ENCODE measurements around the gene TMEM150C.

Gene TMEM150C

GRCh38 chr4:82588771-82589270, 27.0 kb upstream of the TMEM150C start:
- H3K9ac ChIP-seq (ENCODE audit: low read length): no peak overlapping the region
- H3K36me3 ChIP-seq (ENCODE audit: control insufficient read depth, insufficient read depth, low read length): no peaks in the 10 kb centered on the region
- H3K4me1 ChIP-seq (ENCODE audit: control insufficient read depth, insufficient read depth, low read length): no peaks in the 10 kb centered on the region

GRCh38 chr4:82587826-82588540, 26.2 kb upstream of the TMEM150C start:
- no peaks in the 10 kb centered on the region for H3K4me1 ChIP-seq (ENCODE audit: control insufficient read depth, insufficient read depth, low read length)
- H3K9me3 ChIP-seq (ENCODE audit: control insufficient read depth, low read length): no peaks in the 10 kb centered on the region
- no peak overlapping the region for H3K4me3 ChIP-seq (ENCODE audit: low read length)
- H3K27me3 ChIP-seq (ENCODE audit: control insufficient read depth, insufficient read depth, low read length): peaks cover 5% of the 10 kb centered on the region
- no peaks in the 10 kb centered on the region for H3K36me3 ChIP-seq (ENCODE audit: control insufficient read depth, insufficient read depth, low read length)
- H3K9ac ChIP-seq (ENCODE audit: low read length): no peak overlapping the region

More at GRCh38 chr4:82588771-82589270, 27.0 kb upstream of the TMEM150C start:
- H3K27me3 ChIP-seq (ENCODE audit: control insufficient read depth, insufficient read depth, low read length): peaks cover 5% of the 10 kb centered on the region
- no peak overlapping the region for H3K4me3 ChIP-seq (ENCODE audit: low read length)
- no peaks in the 10 kb centered on the region for H3K9me3 ChIP-seq (ENCODE audit: control insufficient read depth, low read length)

GRCh38 chr4:82585690-82586435, 24.1 kb upstream of the TMEM150C start:
- Histone ChIP-seq H3K9ac (ENCODE audit: low read length) (no peak overlapping the region), H3K9me3 (ENCODE audit: control insufficient read depth, low read length) (no peaks in the 10 kb centered on the region), H3K4me1 (ENCODE audit: control insufficient read depth, insufficient read depth, low read length) (no peaks in the 10 kb centered on the region), H3K27me3 (ENCODE audit: control insufficient read depth, insufficient read depth, low read length) (no peaks in the 10 kb centered on the region), H3K36me3 (ENCODE audit: control insufficient read depth, insufficient read depth, low read length) (no peaks in the 10 kb centered on the region), H3K4me3 (ENCODE audit: low read length) (no peak overlapping the region)

- Histone ChIP-seq H3K9ac (ENCODE audit: low read length) (no peak overlapping the region), H3K4me1 (ENCODE audit: control insufficient read depth, insufficient read depth, low read length) (no peaks in the 10 kb centered on the region)
These were observed 23.1 kb upstream of the TMEM150C start for GRCh38 chr4:82584931-82585330.

GRCh38 chr4:82583897-82584587, 22.3 kb upstream of the TMEM150C start:
- Histone ChIP-seq H3K9ac (ENCODE audit: low read length) (no peak overlapping the region), H3K9me3 (ENCODE audit: control insufficient read depth, low read length) (no peaks in the 10 kb centered on the region), H3K4me1 (ENCODE audit: control insufficient read depth, insufficient read depth, low read length) (no peaks in the 10 kb centered on the region), H3K36me3 (ENCODE audit: control insufficient read depth, insufficient read depth, low read length) (no peaks in the 10 kb centered on the region), H3K27me3 (ENCODE audit: control insufficient read depth, insufficient read depth, low read length) (no peaks in the 10 kb centered on the region), H3K4me3 (ENCODE audit: low read length) (no peak overlapping the region)

More at GRCh38 chr4:82584931-82585330, 23.1 kb upstream of the TMEM150C start:
- Histone ChIP-seq H3K9me3 (ENCODE audit: control insufficient read depth, low read length) (no peaks in the 10 kb centered on the region), H3K36me3 (ENCODE audit: control insufficient read depth, insufficient read depth, low read length) (no peaks in the 10 kb centered on the region), H3K27me3 (ENCODE audit: control insufficient read depth, insufficient read depth, low read length) (no peaks in the 10 kb centered on the region), H3K4me3 (ENCODE audit: low read length) (no peak overlapping the region)

- no peak overlapping the region for H3K4me3 ChIP-seq (ENCODE audit: low read length)
- no peak overlapping the region for H3K9ac ChIP-seq (ENCODE audit: low read length)
- H3K36me3 ChIP-seq (ENCODE audit: control insufficient read depth, insufficient read depth, low read length): no peaks in the 10 kb centered on the region
- no peaks in the 10 kb centered on the region for H3K9me3 ChIP-seq (ENCODE audit: control insufficient read depth, low read length)
- H3K27me3 ChIP-seq (ENCODE audit: control insufficient read depth, insufficient read depth, low read length): no peaks in the 10 kb centered on the region
- no peaks in the 10 kb centered on the region for H3K4me1 ChIP-seq (ENCODE audit: control insufficient read depth, insufficient read depth, low read length)
These were observed 18.1 kb upstream of the TMEM150C start for GRCh38 chr4:82579932-82580331.

- no peaks in the 10 kb centered on the region for H3K4me1 ChIP-seq (ENCODE audit: control insufficient read depth, insufficient read depth, low read length)
- H3K4me3 ChIP-seq (ENCODE audit: low read length): no peak overlapping the region
- no peaks in the 10 kb centered on the region for H3K27me3 ChIP-seq (ENCODE audit: control insufficient read depth, insufficient read depth, low read length)
- no peaks in the 10 kb centered on the region for H3K9me3 ChIP-seq (ENCODE audit: control insufficient read depth, low read length)
- no peak overlapping the region for H3K9ac ChIP-seq (ENCODE audit: low read length)
- H3K36me3 ChIP-seq (ENCODE audit: control insufficient read depth, insufficient read depth, low read length): no peaks in the 10 kb centered on the region
These were observed 17.1 kb upstream of the TMEM150C start for GRCh38 chr4:82578935-82579334.

- no peaks in the 10 kb centered on the region for H3K27me3 ChIP-seq (ENCODE audit: control insufficient read depth, insufficient read depth, low read length)
- no peaks in the 10 kb centered on the region for H3K4me1 ChIP-seq (ENCODE audit: control insufficient read depth, insufficient read depth, low read length)
- no peaks in the 10 kb centered on the region for H3K36me3 ChIP-seq (ENCODE audit: control insufficient read depth, insufficient read depth, low read length)
- no peak overlapping the region for H3K9ac ChIP-seq (ENCODE audit: low read length)
- H3K9me3 ChIP-seq (ENCODE audit: control insufficient read depth, low read length): no peaks in the 10 kb centered on the region
- no peak overlapping the region for H3K4me3 ChIP-seq (ENCODE audit: low read length)
These were observed 15.7 kb upstream of the TMEM150C start for GRCh38 chr4:82577451-82577850.

- H3K4me3 ChIP-seq (ENCODE audit: low read length): no peak overlapping the region
- no peak overlapping the region for H3K9ac ChIP-seq (ENCODE audit: low read length)
These were observed 7.9 kb upstream of the TMEM150C start for GRCh38 chr4:82569727-82570126.

GRCh38 chr4:82569076-82569475, 7.3 kb upstream of the TMEM150C start:
- no peaks in the 10 kb centered on the region for H3K36me3 ChIP-seq (ENCODE audit: control insufficient read depth, insufficient read depth, low read length)
- no peaks in the 10 kb centered on the region for H3K27me3 ChIP-seq (ENCODE audit: control insufficient read depth, insufficient read depth, low read length)
- H3K9me3 ChIP-seq (ENCODE audit: control insufficient read depth, low read length): no peaks in the 10 kb centered on the region
- H3K4me1 ChIP-seq (ENCODE audit: control insufficient read depth, insufficient read depth, low read length): no peaks in the 10 kb centered on the region
- H3K4me3 ChIP-seq (ENCODE audit: low read length): no peak overlapping the region
- no peak overlapping the region for H3K9ac ChIP-seq (ENCODE audit: low read length)

More at GRCh38 chr4:82569727-82570126, 7.9 kb upstream of the TMEM150C start:
- no peaks in the 10 kb centered on the region for H3K4me1 ChIP-seq (ENCODE audit: control insufficient read depth, insufficient read depth, low read length)
- H3K36me3 ChIP-seq (ENCODE audit: control insufficient read depth, insufficient read depth, low read length): no peaks in the 10 kb centered on the region
- no peaks in the 10 kb centered on the region for H3K9me3 ChIP-seq (ENCODE audit: control insufficient read depth, low read length)
- H3K27me3 ChIP-seq (ENCODE audit: control insufficient read depth, insufficient read depth, low read length): no peaks in the 10 kb centered on the region

GRCh38 chr4:82567444-82567843, 5.7 kb upstream of the TMEM150C start:
- no peaks in the 10 kb centered on the region for H3K36me3 ChIP-seq (ENCODE audit: control insufficient read depth, insufficient read depth, low read length)
- H3K27me3 ChIP-seq (ENCODE audit: control insufficient read depth, insufficient read depth, low read length): peaks cover 2% of the 10 kb centered on the region

GRCh38 chr4:82562564-82562854, 721 bp upstream of the TMEM150C start:
- Histone ChIP-seq H3K27me3 (ENCODE audit: control insufficient read depth, insufficient read depth, low read length) (peaks cover 12% of the 10 kb centered on the region), H3K9me3 (ENCODE audit: control insufficient read depth, low read length) (no peaks in the 10 kb centered on the region), H3K9ac (ENCODE audit: low read length) (no peak overlapping the region), H3K36me3 (ENCODE audit: control insufficient read depth, insufficient read depth, low read length) (no peaks in the 10 kb centered on the region), H3K4me3 (ENCODE audit: low read length) (no peak overlapping the region), H3K4me1 (ENCODE audit: control insufficient read depth, insufficient read depth, low read length) (no peaks in the 10 kb centered on the region)

More at GRCh38 chr4:82567444-82567843, 5.7 kb upstream of the TMEM150C start:
- H3K9me3 ChIP-seq (ENCODE audit: control insufficient read depth, low read length): no peaks in the 10 kb centered on the region
- no peak overlapping the region for H3K9ac ChIP-seq (ENCODE audit: low read length)
- H3K4me3 ChIP-seq (ENCODE audit: low read length): no peak overlapping the region
- H3K4me1 ChIP-seq (ENCODE audit: control insufficient read depth, insufficient read depth, low read length): no peaks in the 10 kb centered on the region

Measured in mucosa of stomach (tissue), 1 donor.